Progenitor cell of endocrine pancreas (in vitro differentiated cells): ENCODE results near the gene ZBTB2. TPM values are rescaled to one million over a fixed set of nuclear protein-coding genes. Genes with fewer than 3 reads are reported as not detected.

Experiments
- DNase-seq: peaks from one replicate; pipeline ENCODE4 v3.0.0; 2021; ENCODE audit warnings: low spot score; ENCODE audit not compliant: unreplicated experiment
- H3K27ac Mint-ChIP-seq: 2 replicates; pipeline ENCODE4 v1.8.0; 2021; ENCODE audit warnings: mild to moderate bottlenecking, moderate library complexity, mixed read lengths
- H3K27me3 Mint-ChIP-seq: 2 replicates; pipeline ENCODE4 v1.8.0; 2021; ENCODE audit warnings: mixed read lengths
- H3K36me3 Mint-ChIP-seq: 2 replicates; pipeline ENCODE4 v1.8.0; 2022; ENCODE audit warnings: mixed read lengths; ENCODE audit not compliant: insufficient read depth
- H3K4me1 Mint-ChIP-seq: 2 replicates; pipeline ENCODE4 v1.8.0; 2021; ENCODE audit warnings: low read depth, mixed read lengths
- H3K4me3 Mint-ChIP-seq: 2 replicates; pipeline ENCODE4 v1.8.0; 2021; ENCODE audit warnings: low read depth, mild to moderate bottlenecking, moderate library complexity, mixed read lengths
- H3K9me3 Mint-ChIP-seq: 2 replicates; pipeline ENCODE4 v1.8.0; 2021; ENCODE audit warnings: low read depth, mixed read lengths
- total RNA-seq: library from RNA; stranded (reverse); gene quantifications from 2 replicates; pipeline ENCODE4 v1.2.1, GENCODE V29; 2021
- TF ChIP-seq, protein P1 (sequence below): fragments of 200-600 bp; sonication (generic); IDR thresholded peaks from one replicate; pipeline ENCODE4 v1.5.0; 2021; ENCODE audit warnings: antibody characterized with exemption, mild to moderate bottlenecking; ENCODE audit not compliant: unreplicated experiment

The ZBTB2 gene
- total RNA-seq, 1 donor from 2014 or later, result 15.2 TPM

GRCh38 chr6:151374036-151374683 is 17.2 kb downstream of the ZBTB2 start:
- Mint-ChIP-seq H3K27ac (no peak overlapping the region), H3K4me3 (no peak overlapping the region), H3K36me3 (peaks cover 17% of the 10 kb centered on the region), H3K9me3 (peaks cover 4% of the 10 kb centered on the region), H3K27me3 (no peaks in the 10 kb centered on the region), H3K4me1 (peaks cover 3% of the 10 kb centered on the region)
- no peak for DNase-seq
- TF ChIP-seq, protein P1, sequence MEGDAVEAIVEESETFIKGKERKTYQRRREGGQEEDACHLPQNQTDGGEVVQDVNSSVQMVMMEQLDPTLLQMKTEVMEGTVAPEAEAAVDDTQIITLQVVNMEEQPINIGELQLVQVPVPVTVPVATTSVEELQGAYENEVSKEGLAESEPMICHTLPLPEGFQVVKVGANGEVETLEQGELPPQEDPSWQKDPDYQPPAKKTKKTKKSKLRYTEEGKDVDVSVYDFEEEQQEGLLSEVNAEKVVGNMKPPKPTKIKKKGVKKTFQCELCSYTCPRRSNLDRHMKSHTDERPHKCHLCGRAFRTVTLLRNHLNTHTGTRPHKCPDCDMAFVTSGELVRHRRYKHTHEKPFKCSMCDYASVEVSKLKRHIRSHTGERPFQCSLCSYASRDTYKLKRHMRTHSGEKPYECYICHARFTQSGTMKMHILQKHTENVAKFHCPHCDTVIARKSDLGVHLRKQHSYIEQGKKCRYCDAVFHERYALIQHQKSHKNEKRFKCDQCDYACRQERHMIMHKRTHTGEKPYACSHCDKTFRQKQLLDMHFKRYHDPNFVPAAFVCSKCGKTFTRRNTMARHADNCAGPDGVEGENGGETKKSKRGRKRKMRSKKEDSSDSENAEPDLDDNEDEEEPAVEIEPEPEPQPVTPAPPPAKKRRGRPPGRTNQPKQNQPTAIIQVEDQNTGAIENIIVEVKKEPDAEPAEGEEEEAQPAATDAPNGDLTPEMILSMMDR, result no peak

- Mint-ChIP-seq H3K4me3 (no peak overlapping the region), H3K9me3 (peaks cover 4% of the 10 kb centered on the region), H3K36me3 (peaks cover 17% of the 10 kb centered on the region), H3K4me1 (peaks cover 3% of the 10 kb centered on the region), H3K27ac (no peak overlapping the region), H3K27me3 (no peaks in the 10 kb centered on the region)
- TF ChIP-seq, protein P1, result no peak
- no peak for DNase-seq
Observed at GRCh38 chr6:151372164-151372563, 19.2 kb downstream of the ZBTB2 start.

- no peak for DNase-seq
- Mint-ChIP-seq H3K9me3 (no peaks in the 10 kb centered on the region), H3K27me3 (no peaks in the 10 kb centered on the region), H3K27ac (no peak overlapping the region), H3K36me3 (peaks cover 24% of the 10 kb centered on the region), H3K4me1 (peaks cover 3% of the 10 kb centered on the region), H3K4me3 (no peak overlapping the region)
- TF ChIP-seq, protein P1, result peak; percentile 14
Observed at GRCh38 chr6:151370509-151371078, 20.8 kb downstream of the ZBTB2 start.

- Mint-ChIP-seq H3K27ac (no peak overlapping the region), H3K36me3 (peaks cover 18% of the 10 kb centered on the region), H3K4me1 (no peaks in the 10 kb centered on the region), H3K9me3 (no peaks in the 10 kb centered on the region), H3K4me3 (no peak overlapping the region), H3K27me3 (no peaks in the 10 kb centered on the region)
- no peak for DNase-seq
- TF ChIP-seq, protein P1, result no peak
Observed at GRCh38 chr6:151365233-151365632, 26.1 kb downstream of the ZBTB2 start.

- DNase-seq, result no peak
- Mint-ChIP-seq H3K9me3 (no peaks in the 10 kb centered on the region), H3K36me3 (peaks cover 6% of the 10 kb centered on the region), H3K4me3 (no peak overlapping the region), H3K27me3 (no peaks in the 10 kb centered on the region), H3K27ac (no peak overlapping the region), H3K4me1 (no peaks in the 10 kb centered on the region)
- TF ChIP-seq, protein P1, result no peak
Observed at GRCh38 chr6:151359486-151359885, 31.9 kb downstream of the ZBTB2 start.
